C4-2B (cell line): Measurements from ENCODE around the gene TOR1AIP2.

Experiments
- CTCF ChIP-seq: fragments of 450-650 bp; conservative IDR thresholded peaks from 2 replicates; pipeline ENCODE4 v1.5.1; 2017; ENCODE audit warnings: mild to moderate bottlenecking
- ZFX ChIP-seq: fragments of 450-650 bp; IDR thresholded peaks from 2 replicates; pipeline ENCODE4 v1.6.1; 2017

- TF ChIP-seq CTCF = no peak
- no peak for TF ChIP-seq ZFX
These were observed 46.7 kb upstream of the TOR1AIP2 start for GRCh38 chr1:179924268-179924667.
